Measurements from ENCODE around the gene TBC1D9B.

The TBC1D9B gene

GRCh38 chr5:179906795-179907555 is 722 bp downstream of the TBC1D9B start:
- DNase-seq = no peak

GRCh38 chr5:179906294-179906794 is 1.4 kb downstream of the TBC1D9B start:
- no peak for DNase-seq

- DNase-seq = no peak
These were observed 2.5 kb downstream of the TBC1D9B start for GRCh38 chr5:179905161-179905560.

GRCh38 chr5:179904463-179905160 is 3.1 kb downstream of the TBC1D9B start:
- DNase-seq = no peak

GRCh38 chr5:179902763-179903158 is 4.9 kb downstream of the TBC1D9B start:
- no peak for DNase-seq

GRCh38 chr5:179901915-179902762 is 5.6 kb downstream of the TBC1D9B start:
- no peak for DNase-seq

- DNase-seq = no peak
These were observed 6.2 kb downstream of the TBC1D9B start for GRCh38 chr5:179901462-179901861.

- DNase-seq = no peak
These were observed 7.0 kb downstream of the TBC1D9B start for GRCh38 chr5:179900711-179901110.

GRCh38 chr5:179900206-179900605 is 7.5 kb downstream of the TBC1D9B start:
- DNase-seq = no peak

GRCh38 chr5:179895861-179896260 is 11.8 kb downstream of the TBC1D9B start:
- no peak for DNase-seq

- DNase-seq = no peak
These were observed 13.5 kb downstream of the TBC1D9B start for GRCh38 chr5:179893958-179894895.

- DNase-seq = no peak
These were observed 14.4 kb downstream of the TBC1D9B start for GRCh38 chr5:179893076-179893957.

- no peak for DNase-seq
These were observed 15.4 kb downstream of the TBC1D9B start for GRCh38 chr5:179892255-179892654.

GRCh38 chr5:179890751-179891682 is 16.7 kb downstream of the TBC1D9B start:
- no peak for DNase-seq

- DNase-seq = no peak
These were observed 17.8 kb downstream of the TBC1D9B start for GRCh38 chr5:179889885-179890284.

- no peak for DNase-seq
These were observed 19.9 kb downstream of the TBC1D9B start for GRCh38 chr5:179887802-179888201.

- no peak for DNase-seq
These were observed 20.6 kb downstream of the TBC1D9B start for GRCh38 chr5:179887095-179887494.

GRCh38 chr5:179886190-179886911 is 21.3 kb downstream of the TBC1D9B start:
- no peak for DNase-seq

- DNase-seq = no peak
These were observed 22.1 kb downstream of the TBC1D9B start for GRCh38 chr5:179885491-179886090.
